GM12872 (cell line): ENCODE data around the gene FAM13A.

ENCODE experiments used
- CTCF ChIP-seq: IDR thresholded peaks from 3 replicates; pipeline ENCODE4 v1.5.1; 2011; ENCODE audit warnings: low read depth, mild to moderate bottlenecking, low read length, moderate library complexity; ENCODE audit not compliant: insufficient read depth

Gene FAM13A

GRCh38 chr4:88751258-88752075 is 305.5 kb downstream of the FAM13A start:
- TF ChIP-seq CTCF: no peak

- TF ChIP-seq CTCF: no peak
These were observed 306.6 kb downstream of the FAM13A start for GRCh38 chr4:88750369-88750768.

GRCh38 chr4:88747351-88747750 is 309.6 kb downstream of the FAM13A start:
- no peak for TF ChIP-seq CTCF

GRCh38 chr4:88746206-88746605 is 310.8 kb downstream of the FAM13A start:
- no peak for TF ChIP-seq CTCF

GRCh38 chr4:88745581-88746163 is 311.3 kb downstream of the FAM13A start:
- TF ChIP-seq CTCF: no peak

GRCh38 chr4:88745175-88745574 is 311.8 kb downstream of the FAM13A start:
- no peak for TF ChIP-seq CTCF

GRCh38 chr4:88744609-88745008 is 312.4 kb downstream of the FAM13A start:
- TF ChIP-seq CTCF: no peak
